ENCODE results near the gene CRY2. TPM values are rescaled to one million over a fixed set of nuclear protein-coding genes. Genes with fewer than 3 reads are reported as not detected.

The CRY2 gene
- total RNA-seq, 6 experiments from 2014 or later, result 19.6 to 104 (median 31.5) TPM

- H3K27ac ChIP-seq, result peak overlapping the region in 2 of 3 donors; percentile 91 to 93
- peak overlapping the region in 1 of 3 donors; percentile 91 for H3K4me3 ChIP-seq
- no peak for TF ChIP-seq POLR2A (IDR thresholded peaks at IDR 0.05)
- no peak for TF ChIP-seq CTCF (IDR thresholded peaks at IDR 0.05)
- H3K36me3 ChIP-seq, result no peaks in the 10 kb centered on the region
- DNase-seq (no peak), ATAC-seq (no peak)
- H3K4me1 ChIP-seq, result peaks cover 0 to 77% (median 34%) of the 10 kb centered on the region in 4 donors
- intact Hi-C loops (cut with DNase I), result no loop called here
- no peaks in the 10 kb centered on the region for H3K9me3 ChIP-seq
- 27% methylated on average over 2 of the region's 2 CpGs for WGBS (ENCODE audit: insufficient coverage, low coverage, low lambda C conversion rate, missing lambda C conversion rate)
- H3K27me3 ChIP-seq, result no peaks in the 10 kb centered on the region
Measured at GRCh38 chr11:45850446-45850845, 3.2 kb downstream of the CRY2 start.

DNA sequence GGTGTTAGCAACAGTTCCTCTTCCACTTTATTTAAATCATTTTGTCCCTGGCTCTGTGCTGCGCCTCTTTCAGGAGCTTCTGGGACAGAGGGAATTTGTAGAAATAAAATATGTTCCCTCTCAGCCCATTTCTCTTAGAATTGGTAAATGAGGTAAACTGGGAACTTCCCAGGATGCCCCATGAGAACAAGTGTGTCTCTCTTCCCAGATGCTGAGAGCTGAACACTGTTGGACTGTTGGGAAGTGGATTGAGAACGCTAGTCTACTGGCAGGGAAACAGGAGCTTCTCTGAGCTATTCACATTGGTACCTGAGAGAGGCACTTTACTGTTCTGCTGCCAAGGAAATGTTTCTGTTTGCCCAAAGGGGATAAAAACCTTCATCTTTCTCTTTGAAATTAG is 4.0 kb downstream of the CRY2 start:
- Histone ChIP-seq H3K27me3 (no peaks in the 10 kb centered on the region), H3K4me3 (no peak overlapping the region), H3K36me3 (peaks cover 0 to 5% (median 3%) of the 10 kb centered on the region in 4 donors), H3K4me1 (peaks cover 0 to 77% (median 35%) of the 10 kb centered on the region in 4 donors), H3K27ac (peak overlapping the region; percentile 15 to 93 (median 91)), H3K9me3 (no peaks in the 10 kb centered on the region)
- no peak for DNase-seq
- ATAC-seq, result no peak
- intact Hi-C loops (cut with DNase I), result no loop called here
- TF ChIP-seq CTCF (IDR thresholded peaks at IDR 0.05) (no peak), POLR2A (IDR thresholded peaks at IDR 0.05) (no peak)
- WGBS (ENCODE audit: insufficient coverage, low coverage, low lambda C conversion rate, missing lambda C conversion rate), result 44% methylated on average over 2 of the region's 2 CpGs

DNA sequence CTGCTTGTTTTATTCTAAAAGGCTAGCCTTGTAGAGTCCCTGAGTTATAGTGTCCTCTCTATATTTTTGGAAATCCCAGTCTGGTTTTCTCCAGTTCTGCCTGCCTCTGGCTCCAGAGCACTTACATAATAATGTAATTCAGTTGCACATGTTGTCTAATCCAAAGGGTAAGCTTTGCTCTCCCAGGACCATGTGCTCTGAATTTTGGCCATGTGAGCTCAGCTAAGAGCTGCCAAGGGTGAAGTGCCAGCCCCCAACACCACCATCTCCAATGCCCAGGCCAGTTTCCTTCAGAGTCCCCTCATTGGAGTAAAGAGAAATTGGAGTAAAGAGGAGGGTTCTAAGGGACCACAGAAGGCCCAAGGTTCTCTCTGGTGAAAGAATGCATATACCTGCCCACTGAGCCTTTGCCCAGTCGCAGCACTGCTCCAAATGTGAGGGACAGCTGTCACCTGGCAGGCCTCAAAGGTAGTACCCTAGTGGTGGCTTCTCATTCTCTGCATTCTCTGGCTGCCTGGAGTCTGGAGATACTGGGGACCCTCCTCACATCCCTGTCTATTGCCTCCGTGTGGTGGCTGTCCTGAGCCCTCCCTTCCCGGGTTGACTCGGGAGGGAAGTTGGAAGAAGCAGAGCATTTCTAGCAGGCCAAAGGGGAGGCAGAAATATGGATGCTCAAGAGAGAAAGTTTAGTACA is 4.9 kb downstream of the CRY2 start:
- intact Hi-C loops (cut with DNase I), result no loop called here
- DNase-seq (peak in 1 of 3 donors; percentile 84), ATAC-seq (peak; percentile 19 to 48 (median 39))
- Histone ChIP-seq H3K4me3 (peak overlapping the region in 1 of 3 donors; percentile 3), H3K9me3 (no peaks in the 10 kb centered on the region), H3K4me1 (peaks cover 0 to 79% (median 34%) of the 10 kb centered on the region in 4 donors), H3K36me3 (peaks cover 0 to 12% (median 7%) of the 10 kb centered on the region in 4 donors), H3K27ac (peak overlapping the region; percentile 15 to 93 (median 91)), H3K27me3 (no peaks in the 10 kb centered on the region)
- TF ChIP-seq POLR2A (IDR thresholded peaks at IDR 0.05) (no peak), CTCF (IDR thresholded peaks at IDR 0.05) (no peak)
- 44% methylated on average over 4 of the region's 4 CpGs for WGBS (ENCODE audit: insufficient coverage, low coverage, low lambda C conversion rate, missing lambda C conversion rate)

- DNase-seq (peak in 1 of 3 donors; percentile 63), ATAC-seq (peak; percentile 17 to 48 (median 34))
- Histone ChIP-seq H3K4me3 (no peak overlapping the region), H3K27ac (peak overlapping the region; percentile 15 to 91 (median 53)), H3K36me3 (peaks cover 0 to 16% (median 8%) of the 10 kb centered on the region in 4 donors), H3K27me3 (no peaks in the 10 kb centered on the region), H3K9me3 (no peaks in the 10 kb centered on the region), H3K4me1 (peaks cover 0 to 84% (median 38%) of the 10 kb centered on the region in 4 donors)
- 21% methylated on average over 1 of the region's 1 CpG for WGBS (ENCODE audit: insufficient coverage, low coverage, low lambda C conversion rate, missing lambda C conversion rate)
- intact Hi-C loops (cut with DNase I), result no loop called here
- TF ChIP-seq POLR2A (IDR thresholded peaks at IDR 0.05) (no peak), CTCF (IDR thresholded peaks at IDR 0.05) (peak; percentile 13 to 40 (median 14))
Measured at GRCh38 chr11:45852712-45853101, 5.4 kb downstream of the CRY2 start.
